A549 treated with RU486 at 1 μM for 4 hours (cell line): ENCODE measurements around the gene PBX1. TPM values are rescaled to one million over a fixed set of nuclear protein-coding genes. Genes with fewer than 3 reads are reported as not detected.

Experiments
- total RNA-seq: library from RNA; stranded (reverse); fragments of 200-300 nt; extraction: Qiagen RNA extraction; gene quantifications from 5 replicates; pipeline ENCODE4 v1.2.3, GENCODE V29; 2022; ENCODE audit warnings: low read depth

PBX1 gene
- total RNA-seq: 19.3 to 24.7 TPM (median 23.8 TPM) in 5 replicates

GRCh38 chr1:164558461-164559341 lies at the start of gene PBX1:
PBX1 (plus strand) TSS chr1:164559184.

